Measurements from ENCODE around the gene UBXN7.
"Not testable (repeated sequence)": the region's sequence is repeated elsewhere in the genome, so short reads cannot be mapped to it uniquely, and the experiment has no call there.

UBXN7 gene

GRCh38 chr3:196356556-196356955, 75.7 kb downstream of the UBXN7 start:
- DNase-seq (ENCODE audit: low read depth in 3 of 3): no peak

GRCh38 chr3:196355668-196356067, 76.6 kb downstream of the UBXN7 start:
- no peak for DNase-seq (ENCODE audit: low read depth in 3 of 3)

- DNase-seq (ENCODE audit: low read depth in 3 of 3): no peak
Observed at GRCh38 chr3:196354132-196354531, 78.1 kb downstream of the UBXN7 start.

- DNase-seq (ENCODE audit: low read depth in 3 of 3): no peak
Observed at GRCh38 chr3:196351541-196351940, 80.7 kb downstream of the UBXN7 start.

- DNase-seq (ENCODE audit: low read depth in 3 of 3): no peak
Observed at GRCh38 chr3:196350067-196350466, 82.2 kb downstream of the UBXN7 start.

- DNase-seq (ENCODE audit: low read depth in 3 of 3): no peak
Observed at GRCh38 chr3:196348698-196349097, 83.5 kb downstream of the UBXN7 start.

GRCh38 chr3:196344663-196345062, 87.6 kb downstream of the UBXN7 start:
- DNase-seq (ENCODE audit: low read depth in 3 of 3): no peak

- DNase-seq (ENCODE audit: low read depth in 3 of 3): not testable (repeated sequence)
Observed at GRCh38 chr3:196343917-196344316, 88.3 kb downstream of the UBXN7 start.

- no peak for DNase-seq (ENCODE audit: low read depth in 3 of 3)
Observed at GRCh38 chr3:196341137-196341536, 91.1 kb downstream of the UBXN7 start.

GRCh38 chr3:196340466-196340865, 91.8 kb downstream of the UBXN7 start:
- no peak for DNase-seq (ENCODE audit: low read depth in 3 of 3)

GRCh38 chr3:196339493-196340254, 92.6 kb downstream of the UBXN7 start:
- no peak for DNase-seq (ENCODE audit: low read depth in 3 of 3)

- DNase-seq (ENCODE audit: low read depth in 3 of 3): no peak
Observed at GRCh38 chr3:196339044-196339443, 93.2 kb downstream of the UBXN7 start.

- no peak for DNase-seq (ENCODE audit: low read depth in 3 of 3)
Observed at GRCh38 chr3:196336319-196337145, 95.7 kb downstream of the UBXN7 start.

GRCh38 chr3:196335503-196335948, 96.7 kb downstream of the UBXN7 start:
- no peak for DNase-seq (ENCODE audit: low read depth in 3 of 3)

GRCh38 chr3:196334982-196335381, 97.2 kb downstream of the UBXN7 start:
- no peak for DNase-seq (ENCODE audit: low read depth in 3 of 3)

GRCh38 chr3:196332168-196332567, 100.1 kb downstream of the UBXN7 start:
- no peak for DNase-seq (ENCODE audit: low read depth in 3 of 3)

GRCh38 chr3:196327405-196327804, 104.8 kb downstream of the UBXN7 start:
- DNase-seq (ENCODE audit: low read depth in 3 of 3): no peak

GRCh38 chr3:196326936-196327335, 105.3 kb downstream of the UBXN7 start:
- DNase-seq (ENCODE audit: low read depth in 3 of 3): no peak

- no peak for DNase-seq (ENCODE audit: low read depth in 3 of 3)
Observed at GRCh38 chr3:196323691-196324090, 108.5 kb downstream of the UBXN7 start.

GRCh38 chr3:196323016-196323415, 109.2 kb downstream of the UBXN7 start:
- no peak for DNase-seq (ENCODE audit: low read depth in 3 of 3)

GRCh38 chr3:196321162-196321561, 111.1 kb downstream of the UBXN7 start:
- DNase-seq (ENCODE audit: low read depth in 3 of 3): no peak

- no peak for DNase-seq (ENCODE audit: low read depth in 3 of 3)
Observed at GRCh38 chr3:196320137-196320536, 112.1 kb downstream of the UBXN7 start.

Measured in stimulated activated CD4-positive, alpha-beta T cell treated with anti-CD3 and anti-CD28 coated beads, TNF-alpha, amount 100 ng/mL, for 4 hours (primary cell).